Neural progenitor cell (in vitro differentiated cells): Measurements from ENCODE around the gene MYH7.

Experiments used
- CTCF ChIP-seq: fragments of 200-600 bp; sonication (generic); IDR thresholded peaks from 2 replicates; pipeline ENCODE4 v1.5.1; 2017; ENCODE audit warnings: antibody characterized with exemption, mild to moderate bottlenecking
- EZH2 ChIP-seq: fragments of 200-600 bp; sonication (generic); IDR thresholded peaks from 2 replicates; pipeline ENCODE4 v1.6.1; 2017; ENCODE audit warnings: antibody characterized with exemption, mild to moderate bottlenecking, moderate library complexity
- EZH2phosphoT487 ChIP-seq: fragments of 200-600 bp; sonication (generic); IDR thresholded peaks from 2 replicates; pipeline ENCODE4 v1.6.1; 2017; ENCODE audit warnings: antibody characterized with exemption

DNA sequence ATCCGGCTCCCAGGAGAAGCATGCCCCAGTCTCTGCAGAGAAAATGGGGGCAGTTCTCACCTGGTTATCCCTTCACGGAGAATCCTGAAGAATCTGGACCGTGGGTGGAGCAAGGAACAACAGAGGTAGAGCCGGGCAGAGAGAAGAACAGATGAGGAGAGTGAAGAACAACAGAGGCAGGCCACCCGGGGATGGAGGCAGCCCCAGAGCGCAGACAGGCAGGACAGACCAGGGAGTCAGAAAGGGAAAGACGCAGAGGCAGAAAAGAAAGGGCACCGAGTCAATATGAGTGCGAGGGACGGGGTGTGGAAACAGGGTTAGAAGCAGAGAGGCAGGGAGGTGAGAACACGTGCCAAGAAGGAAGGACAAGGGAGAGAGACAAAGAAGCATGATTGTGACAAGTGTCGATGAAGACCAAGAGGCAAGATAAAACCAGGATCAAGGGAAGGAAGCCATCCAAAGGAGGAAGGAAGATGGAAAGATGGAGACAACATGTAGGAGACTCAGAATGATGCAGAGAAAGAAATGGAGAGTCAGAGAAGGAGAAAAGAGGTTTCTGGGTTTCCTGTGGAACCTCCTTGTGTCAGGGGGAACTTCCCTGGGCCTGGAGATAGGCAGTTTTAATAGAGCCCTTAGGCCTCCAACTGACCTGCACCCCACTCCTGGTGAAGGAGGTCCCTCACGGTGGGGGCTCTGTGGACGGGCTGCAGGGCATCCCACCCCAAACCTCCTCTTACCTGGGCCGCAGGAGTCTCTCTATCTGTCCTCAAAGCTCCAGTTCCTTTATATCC lies 27.7 kb downstream of the MYH7 start, which contains the start of gene MYH6:
- TF ChIP-seq CTCF (no peak), EZH2phosphoT487 (no peak), EZH2 (no peak)
